Dermis blood vessel endothelial cell (primary cell): ENCODE data around the gene CXCR6. TPM values are rescaled to one million over a fixed set of nuclear protein-coding genes. Genes with fewer than 3 reads are reported as not detected.
A peak's percentile ranks its signal among the peaks of the same experiment; 100 is the strongest.

Experiments used
- DNase-seq: peaks from one replicate; pipeline ENCODE4 v3.0.0; 2010
- total RNA-seq: library from RNA; depleted of rRNA; stranded (reverse); fragments of >200 nt; gene quantifications from 2 replicates; pipeline ENCODE4 v1.2.3, GENCODE V29; 2014

The CXCR6 gene
- total RNA-seq, 1 donor from 2014 or later: not detected

DNA sequence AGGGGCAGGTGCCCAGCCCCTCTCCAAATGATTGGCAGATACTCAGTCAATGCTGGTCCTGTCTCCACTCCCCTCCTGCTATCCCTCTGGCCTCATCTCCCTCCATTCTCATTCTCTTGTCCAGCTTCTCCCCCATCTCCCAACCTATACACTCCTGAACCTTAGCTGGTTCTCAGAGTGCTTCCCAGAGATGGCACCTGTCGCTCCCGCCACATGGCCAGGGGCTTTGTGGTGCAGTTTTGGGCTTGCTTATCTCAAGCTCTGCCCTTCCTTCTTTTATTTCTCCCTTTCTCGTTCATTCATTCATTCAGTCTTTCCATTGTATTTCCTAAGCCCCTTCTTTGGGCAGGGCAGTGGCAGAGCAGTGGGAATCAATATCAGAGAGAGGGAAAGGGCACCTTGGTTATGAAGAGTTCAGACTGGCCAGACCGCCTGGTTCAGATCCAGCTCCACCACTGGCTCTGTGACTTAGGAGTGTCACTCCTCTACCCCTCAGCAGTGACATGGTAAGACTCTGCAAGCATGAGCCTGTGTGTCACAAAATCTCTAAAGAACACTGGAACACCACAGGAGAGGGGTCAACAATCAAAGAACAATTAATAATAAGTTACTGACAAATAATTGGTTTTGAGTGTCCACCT, 20.2 kb upstream of the CXCR6 start:
- no peak for DNase-seq

DNA sequence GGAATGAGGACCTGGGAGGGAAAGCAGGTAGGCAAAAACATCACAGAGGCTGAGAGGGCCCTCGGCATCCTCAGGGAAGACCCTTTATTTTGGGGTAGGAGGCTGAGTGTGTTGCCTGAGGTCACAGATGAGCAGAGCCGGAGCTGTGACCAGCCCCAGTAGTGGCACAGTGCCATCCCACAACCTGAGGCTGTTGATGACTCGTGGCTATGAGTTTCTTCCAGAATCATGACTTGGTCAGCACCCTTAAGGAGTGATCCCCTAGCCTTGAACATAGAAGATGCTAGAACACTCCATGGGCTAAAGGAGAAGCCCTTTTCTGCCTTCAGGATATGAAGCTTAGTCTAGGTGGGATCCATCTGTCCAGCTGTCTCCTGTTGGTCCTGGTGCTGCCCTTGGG, 19.5 kb upstream of the CXCR6 start:
- no peak for DNase-seq

GRCh38 chr3:45927881-45928280, 15.4 kb upstream of the CXCR6 start:
- DNase-seq: no peak

DNA sequence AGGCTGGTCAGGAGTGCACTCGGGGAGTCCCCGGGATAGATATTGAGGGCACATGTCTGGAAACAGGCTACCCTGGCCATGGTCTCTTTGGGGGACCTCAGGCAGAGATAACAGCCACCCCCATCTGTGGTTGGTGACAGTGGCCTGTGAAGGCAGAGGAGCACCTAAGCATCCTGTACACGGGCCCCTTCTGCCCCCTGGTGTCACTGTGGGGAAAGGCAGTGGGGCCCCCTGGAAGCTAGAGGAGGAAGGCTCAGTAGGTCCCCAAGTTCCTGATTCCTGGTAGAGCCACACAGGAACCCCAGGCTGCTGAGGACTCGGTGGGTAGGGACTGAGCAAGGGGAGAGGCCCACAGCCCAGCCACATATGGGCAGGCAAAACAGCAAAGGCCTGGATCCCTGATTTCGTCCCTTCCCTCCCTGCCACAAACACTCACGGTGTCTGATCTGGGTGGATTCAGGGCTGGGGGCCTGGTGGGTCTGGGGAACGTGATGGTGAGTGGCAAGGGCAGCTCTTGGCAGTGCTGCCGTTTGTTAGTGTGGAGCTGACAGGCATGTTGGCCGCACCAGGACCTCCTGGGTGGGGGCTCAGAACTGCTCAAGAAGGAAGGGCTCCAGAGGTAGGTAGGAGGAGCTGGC, 14.1 kb upstream of the CXCR6 start:
- DNase-seq: peak; percentile 57

DNA sequence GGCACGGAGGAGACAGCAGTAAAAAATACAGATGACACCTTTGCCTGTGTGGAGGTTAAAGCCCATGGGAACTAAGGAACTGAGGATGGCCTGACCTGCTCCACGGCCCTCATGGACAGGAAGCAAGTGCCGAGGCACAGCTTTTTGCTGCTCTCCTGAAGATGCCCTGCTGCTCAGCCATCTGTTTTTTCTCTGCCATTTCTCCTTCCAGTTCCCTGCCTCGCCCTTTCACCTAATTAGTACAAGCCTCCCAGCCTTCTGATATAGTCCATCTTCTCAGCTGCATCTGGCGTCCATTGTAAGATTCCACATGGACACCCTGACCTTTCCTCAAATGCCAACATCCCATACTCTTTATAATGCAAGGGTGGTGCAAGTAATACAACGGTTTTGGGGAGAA, 11.8 kb upstream of the CXCR6 start:
- DNase-seq: no peak

- no peak for DNase-seq
Observed at GRCh38 chr3:45932112-45932511, 11.2 kb upstream of the CXCR6 start.

DNA sequence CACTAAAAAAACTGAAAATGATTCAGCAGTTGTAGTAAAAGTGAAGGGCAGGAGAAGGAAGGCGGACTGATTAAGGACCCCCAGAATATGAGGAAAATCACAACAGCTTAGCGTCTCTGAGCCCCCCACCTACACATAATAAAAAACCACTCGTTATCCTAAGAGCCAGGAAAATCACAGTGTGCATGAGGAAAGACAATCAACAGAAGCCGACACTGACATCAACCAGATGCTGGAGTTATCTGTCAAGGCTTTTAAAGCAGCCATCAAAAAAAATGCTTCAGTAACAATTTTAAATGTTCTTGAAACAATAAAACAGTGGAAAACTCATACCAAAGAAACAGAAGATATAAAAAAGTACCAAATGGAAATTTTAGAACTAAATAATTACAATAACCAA, 9.7 kb upstream of the CXCR6 start:
- no peak for DNase-seq

DNA sequence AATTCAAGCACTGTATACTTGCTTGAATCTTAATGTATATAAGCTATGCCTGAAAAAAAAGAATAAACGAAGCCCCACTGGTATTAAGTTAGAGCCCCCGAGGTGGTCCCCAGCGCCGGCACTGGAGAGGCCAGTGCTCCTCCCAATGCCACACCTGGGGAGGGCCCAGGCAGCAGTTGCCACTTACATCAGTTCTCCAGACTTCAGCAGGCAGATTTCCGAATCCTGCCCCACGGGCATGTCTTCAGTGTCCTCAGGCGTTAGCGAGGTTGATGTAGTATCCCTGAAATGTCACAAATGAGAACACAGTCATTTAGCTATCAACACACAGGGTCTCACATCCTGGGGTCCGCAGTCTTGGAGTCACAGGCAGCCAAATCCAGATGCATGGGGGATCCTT, 7.0 kb upstream of the CXCR6 start:
- no peak for DNase-seq

GRCh38 chr3:45937206-45938042, 5.8 kb upstream of the CXCR6 start:
- no peak for DNase-seq

- DNase-seq: no peak
Observed at GRCh38 chr3:45938043-45938435, 5.2 kb upstream of the CXCR6 start.

DNA sequence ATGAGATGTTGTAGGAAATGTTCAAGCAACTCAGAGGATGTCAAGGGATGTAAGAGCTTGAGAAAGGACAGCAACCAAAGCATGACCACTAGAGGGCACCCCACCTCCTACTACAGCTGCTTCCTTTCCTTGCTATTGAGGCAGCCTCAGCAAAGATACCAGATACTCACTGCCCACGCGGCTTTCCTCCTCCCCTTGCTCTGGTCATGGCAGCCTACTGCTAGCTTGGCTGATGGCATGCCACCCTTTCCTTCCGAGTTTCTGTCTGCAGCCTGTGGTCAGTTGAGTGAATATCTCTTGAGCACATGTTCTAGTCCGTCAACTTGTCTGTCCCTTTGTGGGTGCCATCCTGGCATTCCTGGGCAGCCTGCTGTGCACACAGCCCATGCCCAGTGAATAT, 4.4 kb upstream of the CXCR6 start:
- DNase-seq: peak; percentile 95

DNA sequence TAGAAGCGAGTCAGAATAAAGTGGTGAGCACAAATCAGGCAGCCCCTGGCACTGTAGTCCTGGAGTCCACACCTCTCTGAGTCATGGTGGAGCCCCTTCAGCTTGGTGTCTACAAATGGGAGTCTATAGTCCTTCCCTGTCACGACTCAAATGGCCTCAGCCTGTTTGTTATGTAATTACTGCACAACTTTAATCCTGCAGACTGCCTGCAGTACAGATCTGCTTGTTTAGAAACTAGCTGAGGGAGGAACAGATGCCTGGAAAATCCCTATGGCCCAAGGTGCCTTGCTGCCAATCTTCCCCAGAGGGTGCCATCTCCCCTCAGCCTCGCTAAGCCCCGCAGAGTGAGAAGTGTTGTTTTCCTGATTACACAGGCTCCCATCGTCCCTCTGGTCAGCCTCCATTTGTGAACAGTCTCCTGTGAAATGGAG, 3.9 kb upstream of the CXCR6 start:
- DNase-seq: no peak

DNA sequence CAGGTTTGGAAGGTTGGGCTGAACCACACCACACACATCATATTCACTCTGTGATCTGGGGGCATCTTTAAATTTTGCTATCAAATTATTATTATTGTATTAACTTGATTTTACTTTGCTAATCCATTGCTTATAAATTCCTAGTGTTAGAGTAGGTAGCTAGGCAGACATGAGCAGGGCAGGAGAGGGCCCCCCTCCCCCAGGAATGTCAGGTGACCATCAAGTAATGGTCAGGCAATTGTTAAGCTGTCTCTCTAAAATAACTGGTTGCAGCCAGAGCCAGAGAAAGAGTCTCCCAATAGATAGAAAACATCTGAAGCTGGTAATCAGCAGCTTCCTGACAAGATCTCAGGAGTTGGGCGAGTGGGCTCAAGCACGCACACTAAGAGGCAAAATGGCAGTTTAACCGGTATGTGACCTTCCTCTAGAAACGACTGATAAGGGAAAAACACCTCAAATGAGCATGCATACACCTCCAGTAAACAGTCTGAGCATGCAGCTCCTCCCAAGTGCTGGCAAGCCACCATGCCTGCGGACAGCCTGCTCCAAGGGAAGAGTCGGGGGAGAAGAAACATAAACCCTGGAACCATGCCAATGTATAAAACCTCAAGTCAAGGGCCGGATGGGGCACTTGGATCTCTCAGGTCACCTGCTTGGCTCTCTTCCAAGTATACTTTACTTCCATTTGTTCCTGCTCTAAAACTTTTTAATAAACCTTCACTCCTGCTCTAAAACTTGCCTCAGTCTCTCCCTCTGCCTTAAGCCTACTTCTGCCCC, 3.1 kb upstream of the CXCR6 start:
- no peak for DNase-seq

- DNase-seq: no peak
Observed at GRCh38 chr3:45940781-45941365, 2.4 kb upstream of the CXCR6 start.

DNA sequence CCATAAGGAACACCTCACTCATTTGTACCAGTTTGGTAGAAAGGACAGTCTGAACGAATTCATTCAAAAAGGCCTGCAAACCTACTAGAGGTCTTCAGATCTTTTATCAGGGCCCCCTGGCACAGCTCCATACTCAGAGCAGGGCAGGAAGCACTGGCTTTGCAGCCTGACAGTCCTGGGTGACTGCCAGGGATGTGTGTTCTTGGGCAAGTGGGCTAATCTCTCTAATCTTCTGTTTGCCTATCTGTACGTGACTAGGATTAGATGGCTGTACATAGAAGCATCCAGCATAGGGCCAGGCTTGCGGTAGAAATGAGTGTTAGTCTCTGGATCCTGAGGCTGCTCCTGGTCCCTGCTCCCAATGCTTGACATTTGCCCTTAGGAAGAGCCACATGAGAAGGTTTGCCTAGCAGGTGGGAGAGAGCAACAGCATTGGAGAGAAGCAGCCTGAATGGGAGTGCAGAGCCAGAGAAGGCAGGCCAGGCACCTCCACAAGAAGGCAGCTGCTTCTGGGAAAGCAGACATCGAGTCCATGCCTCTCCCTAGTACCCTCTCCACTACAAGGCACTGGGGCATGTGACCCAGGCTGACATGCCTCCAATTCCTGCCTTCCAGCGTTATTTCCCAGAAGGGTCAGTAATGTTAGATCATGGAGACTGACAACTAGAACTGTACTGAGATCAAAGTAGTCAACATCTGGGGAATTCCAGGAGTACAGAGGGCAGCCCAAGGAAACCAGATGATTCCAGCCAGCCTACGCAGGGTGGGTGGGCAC, 1.0 kb upstream of the CXCR6 start:
- peak; percentile 55 for DNase-seq

GRCh38 chr3:45944830-45945620, 1.8 kb downstream of the CXCR6 start:
- no peak for DNase-seq

DNA sequence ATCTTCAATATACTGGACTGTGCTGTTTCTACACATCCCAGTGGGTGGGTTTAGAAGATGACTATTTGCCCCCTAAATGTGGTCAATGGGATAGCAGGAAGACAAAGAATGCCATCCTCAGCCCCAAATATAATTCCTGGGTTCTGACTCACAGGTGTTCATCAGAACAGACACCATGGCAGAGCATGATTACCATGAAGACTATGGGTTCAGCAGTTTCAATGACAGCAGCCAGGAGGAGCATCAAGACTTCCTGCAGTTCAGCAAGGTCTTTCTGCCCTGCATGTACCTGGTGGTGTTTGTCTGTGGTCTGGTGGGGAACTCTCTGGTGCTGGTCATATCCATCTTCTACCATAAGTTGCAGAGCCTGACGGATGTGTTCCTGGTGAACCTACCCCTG, 3.0 kb downstream of the CXCR6 start:
- no peak for DNase-seq

GRCh38 chr3:45946875-45947274, 3.6 kb downstream of the CXCR6 start:
- no peak for DNase-seq

GRCh38 chr3:45947361-45947760, 4.1 kb downstream of the CXCR6 start:
- DNase-seq: no peak

GRCh38 chr3:45948311-45948781, 5.1 kb downstream of the CXCR6 start:
- DNase-seq: no peak

DNA sequence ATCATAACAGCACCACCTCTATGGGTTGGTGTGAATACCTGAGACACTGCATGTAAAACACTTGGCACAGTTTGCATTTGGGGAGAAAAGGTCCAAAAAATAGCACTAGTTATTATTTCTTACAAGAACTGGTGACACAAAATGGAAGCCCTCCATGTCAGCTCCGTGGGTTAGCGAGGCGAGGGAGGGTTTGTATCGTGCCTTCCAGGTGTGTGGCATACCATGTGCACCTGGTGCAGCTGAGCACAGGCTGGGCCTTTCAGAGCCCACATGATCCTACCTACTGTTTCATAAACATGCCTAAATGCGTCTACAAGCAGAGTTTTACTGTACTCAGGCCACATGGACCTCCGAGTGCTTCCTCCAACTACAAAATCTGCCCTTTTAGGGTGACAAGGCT, 5.6 kb downstream of the CXCR6 start:
- no peak for DNase-seq
